Motor neuron (in vitro differentiated cells): Measurements from ENCODE around the gene VPS13D. TPM values are rescaled to one million over a fixed set of nuclear protein-coding genes. Genes with fewer than 3 reads are reported as not detected.

Experiments used
- ATAC-seq, 8 experiments: fragments of 200-7000 bp; cut with Tn5 transposase; replicated peaks in 6 of 8; 2 replicates each; pipeline ENCODE4 v1.8.0; 2021; ENCODE audit warnings: mild to moderate bottlenecking in 8 of 8, moderate library complexity in 8 of 8
- H3K27ac ChIP-seq, 2 donors: fragments of 250-450 bp; sonication (Bioruptor Pico); 2 replicates each; pipeline ENCODE4 v1.9.0; 2021; ENCODE audit warnings: antibody characterized with exemption in 2 of 2, mild to moderate bottlenecking in 2 of 2, moderate library complexity in 1 of 2
- H3K4me1 ChIP-seq, 2 donors: fragments of 250-450 bp; sonication (Bioruptor Pico); replicated peaks in 1 of 2; 2 replicates each; pipeline ENCODE4 v1.6.1; 2021; ENCODE audit warnings: antibody characterized with exemption in 2 of 2, mild to moderate bottlenecking in 2 of 2, moderate library complexity in 1 of 2
- H3K4me3 ChIP-seq, 5 donors: fragments of 250-450 bp; sonication (Bioruptor Pico); 2 replicates each; pipeline ENCODE4 v1.9.0; 2021; ENCODE audit warnings: antibody characterized with exemption in 5 of 5, mild to moderate bottlenecking in 5 of 5, moderate library complexity in 4 of 5
- WGBS, 10 experiments: fragments of 450-650 bp; shearing (Covaris generic); methylation state at CpG; one replicate each; pipeline ENCODE4 v1.0.0; 2022; 5-methylcytosine and 5-hydroxymethylcytosine counted together
- in situ Hi-C, 9 experiments: fragments of 400-800 bp; cut with MboI; loops; one replicate each; pipeline ENCODE4 v1.15.0; 2021; ENCODE audit warnings: low sequenced_read_pairs in 9 of 9, low pct_unique_long_range_greater_than_20kb in 2 of 9; ENCODE audit not compliant: unreplicated experiment in 9 of 9
- total RNA-seq, 8 experiments: library from RNA; unstranded; fragments of 300-600 nt; gene quantifications; 2 replicates each; pipeline versions ENCODE4 v1.2.3 to v1.2.4, GENCODE V29; 2022

VPS13D gene
- total RNA-seq, 8 experiments from 2014 or later: 18.7 to 130 (median 34.7) TPM

- no peak overlapping the region for H3K4me3 ChIP-seq
- H3K27ac ChIP-seq: no peak overlapping the region
- in situ Hi-C loops: loop anchor here in 1 of 9 experiments (25.0 kb wide), 2 partner anchors 353 to 478 kb away; partner anchors contain the start of genes AADACL4 and PRAMEF12
- ATAC-seq: no peak
- H3K4me1 ChIP-seq: peaks cover 10 to 11% of the 10 kb centered on the region in 2 donors
- WGBS, 10 experiments: 82 to 100% (median 95%) methylated on average over 1 to 5 of the region's 5 CpGs; no CpG with 5 or more reads in 1 of the 10 experiments
Measured at GRCh38 chr1:12284486-12284885, 54.7 kb downstream of the VPS13D start.

DNA sequence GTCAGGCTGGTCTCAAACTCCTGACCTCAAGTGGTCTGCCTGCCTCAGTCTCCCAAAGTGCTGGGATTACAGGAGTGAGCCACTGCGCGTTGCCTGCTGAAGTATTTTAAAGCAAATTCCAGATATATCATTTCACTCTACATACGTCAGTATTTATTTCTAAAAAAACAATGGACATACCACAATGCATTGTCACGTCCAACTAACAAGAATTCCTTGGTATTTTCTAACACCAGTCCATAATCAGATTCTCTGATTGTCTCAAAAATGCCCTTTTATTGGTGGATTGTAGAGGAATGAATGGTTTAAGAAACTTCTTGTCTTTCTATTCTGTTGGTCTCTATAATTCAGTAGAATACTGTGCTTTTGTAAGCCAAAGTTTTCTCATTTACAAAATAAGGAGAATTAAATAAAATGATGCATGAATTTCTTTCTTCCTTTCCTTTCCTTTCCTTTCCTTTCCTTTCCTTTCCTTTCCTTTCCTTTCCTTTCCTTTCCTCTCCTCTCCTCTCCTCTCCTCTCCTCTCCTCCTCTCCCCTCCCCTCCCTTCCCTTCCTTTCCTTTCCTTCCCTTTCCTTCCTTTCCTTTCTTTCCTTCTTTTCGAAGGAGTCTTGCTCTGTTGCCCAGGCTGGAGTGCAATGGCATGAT lies 55.8 kb downstream of the VPS13D start:
- no peak overlapping the region for H3K4me3 ChIP-seq
- in situ Hi-C loops: loop anchor here in 1 of 9 experiments (25.0 kb wide), 2 partner anchors 352 to 477 kb away; partner anchors contain the start of genes AADACL4 and PRAMEF12

GRCh38 chr1:12287869-12288268 lies 58.0 kb downstream of the VPS13D start:
- 80 to 100% (median 86%) methylated on average over 2 to 3 of the region's 3 CpGs for WGBS, 10 experiments
- no peak overlapping the region for H3K27ac ChIP-seq
- ATAC-seq: no peak
- H3K4me1 ChIP-seq: no peaks in the 10 kb centered on the region
- in situ Hi-C loops: loop anchor here in 1 of 9 experiments (25.0 kb wide), 2 partner anchors 349 to 474 kb away; partner anchors contain the start of genes AADACL4 and PRAMEF12
- H3K4me3 ChIP-seq: no peak overlapping the region

More for the DNA sequence above, 55.8 kb downstream of the VPS13D start:
- ATAC-seq: no peak
- Histone ChIP-seq H3K4me1 (no peaks in the 10 kb centered on the region), H3K27ac (no peak overlapping the region)
- WGBS, 10 experiments: 90 to 100% (median 95%) methylated on average over 2 to 5 of the region's 5 CpGs

GRCh38 chr1:12290828-12291227 lies 61.0 kb downstream of the VPS13D start:
- peak in 1 of 8 experiments; percentile 27 for ATAC-seq
- H3K4me3 ChIP-seq: no peak overlapping the region
- in situ Hi-C loops: loop anchor here in 1 of 9 experiments (25.0 kb wide), 2 partner anchors 346 to 471 kb away; partner anchors contain the start of genes AADACL4 and PRAMEF12
- H3K27ac ChIP-seq: no peak overlapping the region
- no peaks in the 10 kb centered on the region for H3K4me1 ChIP-seq
- 43 to 100% (median 100%) methylated on average over 1 of the region's 1 CpG; no CpG with 5 or more reads in 4 of the 10 experiments for WGBS, 10 experiments

DNA sequence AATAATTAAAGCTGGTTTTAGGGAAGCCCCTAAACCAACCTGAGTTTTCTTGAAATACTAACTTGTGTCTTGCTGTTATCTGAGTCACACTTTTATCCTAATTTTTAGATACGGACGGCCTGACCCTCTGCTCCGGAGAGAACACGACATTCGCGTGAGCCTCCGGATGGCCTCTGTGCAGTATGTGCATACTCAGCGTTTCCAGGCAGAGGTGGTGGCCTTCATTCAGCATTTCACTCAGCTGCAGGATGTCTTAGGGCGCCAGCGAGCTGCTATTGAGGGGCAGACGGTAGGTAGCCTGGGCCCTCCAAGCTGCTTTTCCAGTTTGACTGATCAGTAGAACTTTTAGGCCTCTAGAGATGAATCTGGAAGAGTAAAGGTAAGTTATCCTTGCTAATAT lies 63.6 kb downstream of the VPS13D start:
- ATAC-seq: no peak
- H3K27ac ChIP-seq: no peak overlapping the region
- 82 to 100% (median 87%) methylated on average over 1 to 11 of the region's 11 CpGs; no CpG with 5 or more reads in 3 of the 10 experiments for WGBS, 10 experiments
- H3K4me1 ChIP-seq: no peaks in the 10 kb centered on the region
- no peak overlapping the region for H3K4me3 ChIP-seq
- in situ Hi-C loops: loop anchor here in 1 of 9 experiments (25.0 kb wide), 2 partner anchors 344 to 469 kb away; partner anchors contain the start of genes AADACL4 and PRAMEF12

DNA sequence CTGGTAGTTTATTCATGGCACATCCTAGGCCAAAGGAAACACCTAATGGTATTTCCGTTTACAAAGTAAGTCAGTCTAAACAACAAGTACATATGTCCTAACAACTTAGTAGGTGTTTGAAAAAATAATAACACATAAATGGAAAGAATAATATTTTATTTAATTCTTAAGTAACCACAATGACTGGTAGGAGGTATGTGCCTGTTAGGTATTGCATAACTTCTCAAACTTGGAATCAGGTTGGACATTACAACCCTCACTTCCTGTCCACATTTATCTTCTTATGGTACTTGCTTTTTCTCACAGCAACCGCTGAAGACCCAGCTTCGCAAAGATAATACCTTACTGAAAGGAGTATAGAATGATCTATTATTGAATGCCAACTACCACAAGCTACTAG lies 64.2 kb downstream of the VPS13D start:
- no peak for ATAC-seq
- WGBS, 10 experiments: 85 to 100% (median 97%) methylated on average over 1 to 3 of the region's 3 CpGs; no CpG with 5 or more reads in 3 of the 10 experiments
- in situ Hi-C loops: loop anchor here in 1 of 9 experiments (25.0 kb wide), 2 partner anchors 343 to 468 kb away; partner anchors contain the start of genes AADACL4 and PRAMEF12
- H3K27ac ChIP-seq: no peak overlapping the region
- H3K4me3 ChIP-seq: no peak overlapping the region
- H3K4me1 ChIP-seq: no peaks in the 10 kb centered on the region

DNA sequence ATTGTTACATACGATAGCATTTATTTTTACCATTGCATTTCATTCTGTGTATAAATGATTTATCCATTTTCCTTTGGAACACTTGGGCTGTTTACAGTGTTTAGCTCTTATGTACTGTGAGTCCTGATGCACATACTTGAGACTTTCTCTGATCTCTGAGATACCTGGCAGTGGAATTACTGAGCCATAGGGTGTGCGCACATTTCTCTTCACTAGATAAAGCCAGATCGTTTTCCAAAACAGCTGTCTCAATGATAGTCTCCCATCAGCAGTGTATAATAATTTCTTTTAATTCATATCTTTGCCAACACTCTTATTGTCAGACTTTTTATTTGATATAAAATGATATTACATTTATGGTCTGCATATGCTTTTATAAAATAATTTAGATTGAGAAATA lies 66.2 kb downstream of the VPS13D start:
- peak in 1 of 8 experiments; percentile 14 for ATAC-seq
- Histone ChIP-seq H3K27ac (no peak overlapping the region), H3K4me1 (no peaks in the 10 kb centered on the region), H3K4me3 (no peak overlapping the region)
- in situ Hi-C loops: loop anchor here in 1 of 9 experiments (25.0 kb wide), 2 partner anchors 341 to 466 kb away; partner anchors contain the start of genes AADACL4 and PRAMEF12
- 70 to 100% (median 92%) methylated on average over 2 to 3 of the region's 3 CpGs for WGBS, 10 experiments

GRCh38 chr1:12296623-12297022 lies 66.8 kb downstream of the VPS13D start:
- in situ Hi-C loops: loop anchor here in 1 of 9 experiments (25.0 kb wide), 2 partner anchors 341 to 466 kb away; partner anchors contain the start of genes AADACL4 and PRAMEF12
- no peak overlapping the region for H3K27ac ChIP-seq
- no peak overlapping the region for H3K4me3 ChIP-seq
- WGBS, 10 experiments: 0 to 100% (median 76%) methylated on average over 1 of the region's 1 CpG; no CpG with 5 or more reads in 2 of the 10 experiments
- ATAC-seq: peak in 2 of 8 experiments; percentile 93 to 96
- no peaks in the 10 kb centered on the region for H3K4me1 ChIP-seq

- Histone ChIP-seq H3K4me1 (no peaks in the 10 kb centered on the region), H3K4me3 (no peak overlapping the region), H3K27ac (no peak overlapping the region)
- 69 to 100% (median 84%) methylated on average over 2 to 4 of the region's 4 CpGs; no CpG with 5 or more reads in 1 of the 10 experiments for whole genome bisulfite sequencing, 10 experiments
- in situ Hi-C loops: loop anchor here in 5 of 9 experiments (10.0 to 25.0 kb wide), 3 partner anchors 312 to 337 kb away; partner anchors contain the start of genes DHRS3 (in 3 of the 5) and AADACL4 (in 2 of the 5)
- peak in 1 of 8 experiments; percentile 37 for ATAC-seq
Measured at GRCh38 chr1:12300706-12301105, 70.9 kb downstream of the VPS13D start.

- Histone ChIP-seq H3K4me1 (no peaks in the 10 kb centered on the region), H3K4me3 (no peak overlapping the region), H3K27ac (no peak overlapping the region)
- in situ Hi-C loops: loop anchor here in 5 of 9 experiments (10.0 to 25.0 kb wide), 3 partner anchors 311 to 336 kb away; partner anchors contain the start of genes DHRS3 (in 3 of the 5) and AADACL4 (in 2 of the 5)
- 72 to 100% (median 94%) methylated on average over 2 to 8 of the region's 8 CpGs for WGBS, 10 experiments
- no peak for ATAC-seq
Measured at GRCh38 chr1:12301518-12302237, 71.8 kb downstream of the VPS13D start.

- H3K4me1 ChIP-seq: no peaks in the 10 kb centered on the region
- in situ Hi-C loops: loop anchor here in 5 of 9 experiments (10.0 to 25.0 kb wide), 3 partner anchors 309 to 334 kb away; partner anchors contain the start of genes DHRS3 (in 3 of the 5) and AADACL4 (in 2 of the 5)
Measured at GRCh38 chr1:12302798-12303447, 73.1 kb downstream of the VPS13D start.

DNA sequence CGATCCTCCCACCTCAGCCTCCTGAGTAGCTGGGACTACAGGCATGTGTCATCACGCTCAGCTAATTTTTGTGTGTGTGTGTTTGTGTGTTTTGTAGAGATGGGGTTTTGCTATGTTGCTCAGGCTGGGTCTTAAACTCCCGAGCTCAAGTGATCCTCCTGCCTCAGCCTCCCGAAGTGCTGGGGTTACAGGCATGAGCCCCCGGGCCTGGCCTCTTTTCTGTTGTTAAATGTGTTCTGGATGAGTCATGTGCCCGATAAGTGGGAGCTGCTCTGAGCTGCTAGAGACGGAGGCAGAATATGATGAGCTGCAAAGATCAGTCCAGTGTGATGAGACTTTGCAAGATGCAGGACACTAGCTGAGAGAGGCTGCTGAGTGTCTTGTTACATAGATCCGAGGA lies 75.5 kb downstream of the VPS13D start:
- Histone ChIP-seq H3K4me3 (no peak overlapping the region), H3K27ac (no peak overlapping the region), H3K4me1 (peaks cover 0 to 3% of the 10 kb centered on the region in 2 donors)
- no peak for ATAC-seq
- 61 to 100% (median 92%) methylated on average over 1 to 8 of the region's 8 CpGs; no CpG with 5 or more reads in 1 of the 10 experiments for whole genome bisulfite sequencing, 10 experiments
- in situ Hi-C loops: loop anchor here in 5 of 9 experiments (10.0 to 25.0 kb wide), 3 partner anchors 307 to 332 kb away; partner anchors contain the start of genes DHRS3 (in 3 of the 5) and AADACL4 (in 2 of the 5)

More at GRCh38 chr1:12302798-12303447, 73.1 kb downstream of the VPS13D start:
- WGBS, 10 experiments: 0 to 90% (median 75%) methylated on average over 1 to 2 of the region's 2 CpGs
- H3K27ac ChIP-seq: no peak overlapping the region
- H3K4me3 ChIP-seq: no peak overlapping the region
- peak in 3 of 8 experiments; percentile 94 to 97 (median 95) for ATAC-seq
